Measurements from ENCODE around the gene THAP4.
A peak's percentile ranks its signal among the peaks of the same experiment; 100 is the strongest.
"Not testable (repeated sequence)": the region's sequence is repeated elsewhere in the genome, so short reads cannot be mapped to it uniquely, and the experiment has no call there.

The THAP4 gene

GRCh38 chr2:241662731-241663130 lies 25.8 kb upstream of the THAP4 start:
- not testable (repeated sequence) for DNase-seq

GRCh38 chr2:241660593-241661213 lies 23.7 kb upstream of the THAP4 start:
- DNase-seq = no peak

- DNase-seq = peak; percentile 69
Measured at GRCh38 chr2:241659150-241659739, 22.3 kb upstream of the THAP4 start.

- no peak for DNase-seq
Measured at GRCh38 chr2:241658296-241658695, 21.3 kb upstream of the THAP4 start.

GRCh38 chr2:241657786-241658254 lies 20.9 kb upstream of the THAP4 start:
- no peak for DNase-seq

- DNase-seq = no peak
Measured at GRCh38 chr2:241656190-241656741, 19.3 kb upstream of the THAP4 start.

GRCh38 chr2:241655516-241656189 lies 18.7 kb upstream of the THAP4 start:
- no peak for DNase-seq

- no peak for DNase-seq
Measured at GRCh38 chr2:241654551-241654950, 17.6 kb upstream of the THAP4 start.

- no peak for DNase-seq
Measured at GRCh38 chr2:241653210-241653750, 16.3 kb upstream of the THAP4 start.

GRCh38 chr2:241652722-241653121 lies 15.8 kb upstream of the THAP4 start:
- DNase-seq = no peak

- no peak for DNase-seq
Measured at GRCh38 chr2:241652142-241652541, 15.2 kb upstream of the THAP4 start.

- no peak for DNase-seq
Measured at GRCh38 chr2:241649927-241650326, 13.0 kb upstream of the THAP4 start.

- no peak for DNase-seq
Measured at GRCh38 chr2:241649404-241649803, 12.4 kb upstream of the THAP4 start.

GRCh38 chr2:241648453-241648852 lies 11.5 kb upstream of the THAP4 start:
- no peak for DNase-seq

- no peak for DNase-seq
Measured at GRCh38 chr2:241645915-241646645, 9.1 kb upstream of the THAP4 start.

GRCh38 chr2:241645056-241645914 lies 8.3 kb upstream of the THAP4 start:
- no peak for DNase-seq

GRCh38 chr2:241641631-241642030 lies 4.7 kb upstream of the THAP4 start:
- DNase-seq = no peak

- no peak for DNase-seq
Measured at GRCh38 chr2:241640165-241640795, 3.3 kb upstream of the THAP4 start.

- no peak for DNase-seq
Measured at GRCh38 chr2:241639385-241639784, 2.4 kb upstream of the THAP4 start.

- no peak for DNase-seq
Measured at GRCh38 chr2:241638940-241639339, 2.0 kb upstream of the THAP4 start.

All from fibroblast of upper back skin (primary cell).